Liver (tissue), 9 donors: ENCODE measurements around the gene STAT1. TPM values are rescaled to one million over a fixed set of nuclear protein-coding genes. Genes with fewer than 3 reads are reported as not detected.

ENCODE experiments used
- DNase-seq: peaks from one replicate; pipeline ENCODE4 v3.0.0-alpha.2; 2017; ENCODE audit warnings: low spot score
- H3K27ac ChIP-seq, 2 donors: one replicate each; pipeline ENCODE4 v1.7.0; 2013; ENCODE audit warnings: inconsistent platforms in 2 of 2, low read length in 2 of 2, control low read depth in 1 of 2, low read depth in 1 of 2, mild to moderate bottlenecking in 1 of 2
- H3K27me3 ChIP-seq, 4 donors: one replicate each; pipeline versions ENCODE4 v1.6.1 to v1.7.0; 2013; ENCODE audit warnings: low read length in 3 of 4, inconsistent platforms in 1 of 4, mild to moderate bottlenecking in 1 of 4, moderate library complexity in 1 of 4; ENCODE audit not compliant: control insufficient read depth in 4 of 4, insufficient read depth in 4 of 4
- H3K36me3 ChIP-seq, 4 donors: one replicate each; pipeline versions ENCODE4 v1.6.1 to v1.7.0; 2013; ENCODE audit warnings: low read length in 3 of 4, mild to moderate bottlenecking in 3 of 4, low read depth in 1 of 4, moderate library complexity in 1 of 4; ENCODE audit not compliant: control insufficient read depth in 4 of 4, insufficient read depth in 3 of 4
- H3K4me1 ChIP-seq, 4 donors: one replicate each; pipeline versions ENCODE4 v1.6.1 to v1.7.0; 2013; ENCODE audit warnings: low read length in 3 of 4, mild to moderate bottlenecking in 3 of 4, moderate library complexity in 1 of 4; ENCODE audit not compliant: control insufficient read depth in 4 of 4, insufficient read depth in 4 of 4
- H3K4me3 ChIP-seq, 3 donors: one replicate each; pipeline versions ENCODE4 v1.6.1 to v1.7.0; 2013; ENCODE audit warnings: low read length in 3 of 3, control low read depth in 1 of 3, low read depth in 1 of 3, mild to moderate bottlenecking in 1 of 3
- H3K9ac ChIP-seq, 2 donors: one replicate each; pipeline ENCODE4 v1.7.0; 2013; ENCODE audit warnings: low read length in 2 of 2, mild to moderate bottlenecking in 2 of 2, moderate library complexity in 2 of 2, control low read depth in 1 of 2, low read depth in 1 of 2
- H3K9me3 ChIP-seq, 4 donors: one replicate each; pipeline versions ENCODE4 v1.6.1 to v1.7.0; 2013; ENCODE audit warnings: low read length in 3 of 4; ENCODE audit not compliant: control insufficient read depth in 4 of 4
- EGR1 ChIP-seq, 2 donors: IDR thresholded peaks; 2 replicates each; pipeline ENCODE4 v1.6.1; 2016 to 2018; ENCODE audit warnings: antibody characterized with exemption in 2 of 2, low read depth in 2 of 2
- FOXA1 ChIP-seq: IDR thresholded peaks from 2 replicates; pipeline ENCODE4 v1.6.1; 2016; ENCODE audit warnings: antibody characterized with exemption
- FOXA2 ChIP-seq: IDR thresholded peaks from 2 replicates; pipeline ENCODE4 v1.6.1; 2016; ENCODE audit warnings: antibody characterized with exemption
- GABPA ChIP-seq, 2 donors: IDR thresholded peaks in 1 of 2; conservative IDR thresholded peaks in 1 of 2; 2 replicates each; pipeline ENCODE4 v1.6.1; 2016; ENCODE audit warnings: antibody characterized with exemption in 2 of 2, mild to moderate bottlenecking in 1 of 2, moderate library complexity in 1 of 2
- HNF4A ChIP-seq, 2 donors: conservative IDR thresholded peaks; 2 replicates each; pipeline ENCODE4 v1.6.1; 2016; ENCODE audit warnings: antibody characterized with exemption in 2 of 2, mild to moderate bottlenecking in 2 of 2
- HNF4G ChIP-seq: IDR thresholded peaks from 2 replicates; pipeline ENCODE4 v1.6.1; 2016; ENCODE audit warnings: antibody characterized with exemption
- JUND ChIP-seq, 2 donors: IDR thresholded peaks; 2 replicates each; pipeline ENCODE4 v1.6.1; 2016; ENCODE audit warnings: antibody characterized with exemption in 2 of 2
- NR2F2 ChIP-seq: IDR thresholded peaks from 2 replicates; pipeline ENCODE4 v1.6.1; 2016; ENCODE audit warnings: antibody characterized with exemption
- RAD21 ChIP-seq, 2 donors: IDR thresholded peaks; 2 replicates each; pipeline ENCODE4 v1.6.1; 2016; ENCODE audit warnings: antibody characterized with exemption in 2 of 2, mild to moderate bottlenecking in 2 of 2
- RXRA ChIP-seq, 2 donors: IDR thresholded peaks; 2 replicates each; pipeline ENCODE4 v1.6.1; 2017 to 2018; ENCODE audit warnings: antibody characterized with exemption in 2 of 2, mild to moderate bottlenecking in 1 of 2
- SP1 ChIP-seq: IDR thresholded peaks from 2 replicates; pipeline ENCODE4 v1.6.1; 2018; ENCODE audit warnings: antibody characterized with exemption, mild to moderate bottlenecking
- TAF1 ChIP-seq: conservative IDR thresholded peaks from 2 replicates; pipeline ENCODE4 v1.6.1; 2016; ENCODE audit warnings: antibody characterized with exemption, mild to moderate bottlenecking
- YY1 ChIP-seq: IDR thresholded peaks from 2 replicates; pipeline ENCODE4 v1.6.1; 2016; ENCODE audit warnings: antibody characterized with exemption, mild to moderate bottlenecking
- WGBS: extraction: QIAGEN DNeasy Blood & Tissue Kit; methylation state at CpG from one replicate; pipeline ENCODE4 v1.1.7; 2013; 5-methylcytosine and 5-hydroxymethylcytosine counted together
- polyA plus RNA-seq, 2 donors: library from polyadenylated mRNA; stranded (reverse) in 1 of 2; unstranded in 1 of 2; fragments of 200-250 nt in 1 of 2; fragments of >200 nt in 1 of 2; fragmentation: Nextera tagmentation in 1 of 2; extraction: Ambion mirVana in 1 of 2; gene quantifications; one replicate each; pipeline versions ENCODE4 v1.2.1 to v1.2.3, GENCODE V29; 2013 to 2015
- total RNA-seq, 2 donors: library from RNA; depleted of rRNA; stranded (reverse); fragments of >200 nt; gene quantifications; one replicate each; pipeline ENCODE4 v1.2.3, GENCODE V29; 2014
- TF ChIP-seq, protein P1 (sequence below): fragments of 150-350 bp; IDR thresholded peaks from 2 replicates; pipeline ENCODE4 v1.5.1; 2017; ENCODE audit warnings: improper control_type of control experiment, low read depth, low read length; ENCODE audit not compliant: missing input control
- TF ChIP-seq, protein P2 (sequence below): IDR thresholded peaks from 2 replicates; pipeline ENCODE4 v1.6.1; 2016; ENCODE audit warnings: antibody characterized with exemption
- TF ChIP-seq, protein P3 (sequence below): IDR thresholded peaks from 2 replicates; pipeline ENCODE4 v1.6.1; 2016; ENCODE audit warnings: antibody characterized with exemption
- TF ChIP-seq, protein P4 (sequence below): IDR thresholded peaks from 2 replicates; pipeline ENCODE4 v1.6.1; 2016; ENCODE audit warnings: antibody characterized with exemption
- TF ChIP-seq, protein P5 (sequence below): IDR thresholded peaks from 2 replicates; pipeline ENCODE4 v1.6.1; 2016; ENCODE audit warnings: antibody characterized with exemption, mild to moderate bottlenecking
- donor health status: healthy.
- donor health status: healthy.
- donor health status: healthy.
- donor health status: healthy.
- donor health status: healthy.

The STAT1 gene
- total and polyA plus RNA-seq, 4 donors, result 26.2 to 78.7 (median 45.6) TPM

DNA sequence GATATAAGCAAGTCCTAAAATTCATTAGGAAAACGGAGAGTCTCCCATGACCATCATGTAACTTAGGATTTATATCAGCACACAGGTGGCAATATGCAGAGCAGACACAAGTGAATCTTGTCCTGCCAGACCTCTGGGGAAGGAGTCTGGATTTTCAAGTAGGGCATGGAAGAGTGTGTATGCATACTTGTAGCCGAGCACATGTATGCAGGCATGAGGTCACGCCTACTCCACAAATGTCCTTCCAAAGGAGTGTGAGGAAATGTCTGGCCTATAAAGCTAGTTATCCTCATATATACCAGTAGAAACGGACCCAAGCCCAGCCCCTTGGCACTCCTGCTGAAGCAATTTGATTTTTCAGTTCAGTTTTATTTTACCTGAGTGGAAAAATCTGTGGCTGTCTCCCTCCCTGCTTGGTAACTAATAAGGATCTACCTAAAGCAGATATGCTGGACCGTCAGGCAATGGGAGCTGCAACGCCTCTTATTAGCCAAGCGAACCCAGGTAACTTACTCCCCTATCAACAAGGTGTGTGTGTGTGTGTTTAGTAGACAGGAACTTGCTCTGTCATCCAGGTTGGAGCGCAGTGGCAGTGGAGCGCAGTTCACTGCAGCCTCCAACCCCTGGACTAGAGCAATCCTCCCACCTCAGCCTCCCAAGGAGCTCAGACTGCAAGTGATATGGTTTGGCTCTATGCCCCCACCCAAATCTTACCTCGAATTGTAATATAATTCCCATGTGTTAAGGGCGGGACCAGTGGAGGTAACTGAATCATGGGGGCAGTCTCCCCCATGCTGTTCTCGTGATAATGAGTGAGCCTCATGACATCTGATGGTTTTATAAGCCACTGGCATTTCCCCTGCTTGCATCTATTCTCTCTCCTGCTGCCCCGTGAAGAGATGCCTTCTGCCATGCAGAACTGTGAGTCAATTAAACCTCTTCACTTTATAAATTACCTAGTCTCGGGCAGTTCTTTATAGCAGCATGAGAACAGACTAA is 2.8 kb downstream of the STAT1 start:
- Histone ChIP-seq H3K4me1 (peaks cover 7 to 29% (median 18%) of the 10 kb centered on the region in 4 donors), H3K27me3 (no peaks in the 10 kb centered on the region), H3K4me3 (no peak overlapping the region), H3K27ac (no peak overlapping the region), H3K9me3 (no peaks in the 10 kb centered on the region), H3K36me3 (peaks cover 1 to 41% (median 30%) of the 10 kb centered on the region in 4 donors), H3K9ac (no peak overlapping the region)
- TF ChIP-seq FOXA2 (no peak), RAD21 (IDR thresholded peaks at IDR 0.05) (no peak), SP1 (no peak), TAF1 (no peak), YY1 (no peak), HNF4G (no peak), GABPA (IDR thresholded peaks at IDR 0.05 in 1 of 2, conservative IDR thresholded peaks at IDR 0.05 in 1 of 2) (no peak)
- TF ChIP-seq, protein P1, sequence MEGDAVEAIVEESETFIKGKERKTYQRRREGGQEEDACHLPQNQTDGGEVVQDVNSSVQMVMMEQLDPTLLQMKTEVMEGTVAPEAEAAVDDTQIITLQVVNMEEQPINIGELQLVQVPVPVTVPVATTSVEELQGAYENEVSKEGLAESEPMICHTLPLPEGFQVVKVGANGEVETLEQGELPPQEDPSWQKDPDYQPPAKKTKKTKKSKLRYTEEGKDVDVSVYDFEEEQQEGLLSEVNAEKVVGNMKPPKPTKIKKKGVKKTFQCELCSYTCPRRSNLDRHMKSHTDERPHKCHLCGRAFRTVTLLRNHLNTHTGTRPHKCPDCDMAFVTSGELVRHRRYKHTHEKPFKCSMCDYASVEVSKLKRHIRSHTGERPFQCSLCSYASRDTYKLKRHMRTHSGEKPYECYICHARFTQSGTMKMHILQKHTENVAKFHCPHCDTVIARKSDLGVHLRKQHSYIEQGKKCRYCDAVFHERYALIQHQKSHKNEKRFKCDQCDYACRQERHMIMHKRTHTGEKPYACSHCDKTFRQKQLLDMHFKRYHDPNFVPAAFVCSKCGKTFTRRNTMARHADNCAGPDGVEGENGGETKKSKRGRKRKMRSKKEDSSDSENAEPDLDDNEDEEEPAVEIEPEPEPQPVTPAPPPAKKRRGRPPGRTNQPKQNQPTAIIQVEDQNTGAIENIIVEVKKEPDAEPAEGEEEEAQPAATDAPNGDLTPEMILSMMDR, result no peak
- TF ChIP-seq, protein P2, sequence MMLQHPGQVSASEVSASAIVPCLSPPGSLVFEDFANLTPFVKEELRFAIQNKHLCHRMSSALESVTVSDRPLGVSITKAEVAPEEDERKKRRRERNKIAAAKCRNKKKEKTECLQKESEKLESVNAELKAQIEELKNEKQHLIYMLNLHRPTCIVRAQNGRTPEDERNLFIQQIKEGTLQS, result no peak
- WGBS, result 86% methylated on average over 14 of the region's 14 CpGs
- no peak for DNase-seq

DNA sequence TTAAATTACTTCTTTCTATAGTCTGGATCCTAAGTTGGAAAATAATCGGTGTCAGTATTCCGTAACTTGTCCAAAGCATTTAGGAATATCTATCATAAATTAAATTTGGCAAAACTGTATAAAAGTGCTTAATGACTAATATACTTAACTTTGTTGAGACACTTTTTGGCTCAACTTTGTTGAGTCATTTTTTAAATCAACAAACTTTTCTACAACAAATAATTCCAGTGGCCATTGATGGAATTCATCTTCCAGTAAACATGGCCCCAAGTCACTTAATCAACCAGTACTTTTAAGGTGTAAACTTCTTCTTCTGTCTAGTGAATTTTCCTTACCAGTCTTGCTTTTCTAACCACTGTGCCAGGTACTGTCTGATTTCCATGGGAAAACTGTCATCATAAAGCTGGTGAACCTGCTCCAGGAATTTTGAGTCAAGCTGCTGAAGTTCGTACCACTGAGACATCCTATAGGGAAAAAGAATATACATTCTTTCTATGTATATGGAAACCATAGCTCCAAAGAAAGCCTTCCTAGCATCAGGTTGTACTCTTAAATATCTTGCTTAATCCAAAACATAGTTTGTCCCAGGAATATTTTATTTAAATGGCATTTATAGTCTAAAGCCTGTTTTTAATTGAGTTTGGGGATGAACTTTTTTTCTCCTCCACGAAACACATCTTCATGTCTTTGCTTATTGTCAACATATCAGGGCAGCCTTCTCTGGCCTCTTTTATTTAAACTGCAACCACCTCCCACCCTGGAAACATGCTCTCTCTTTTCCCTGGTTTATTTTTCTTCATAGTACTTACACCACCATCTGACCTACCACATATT is 4.2 kb downstream of the STAT1 start:
- H3K4me1 ChIP-seq, result peaks cover 7 to 29% (median 17%) of the 10 kb centered on the region in 4 donors
- no peaks in the 10 kb centered on the region for H3K27me3 ChIP-seq
- H3K4me3 ChIP-seq, result no peak overlapping the region
- no peak for DNase-seq
- peaks cover 7 to 55% (median 44%) of the 10 kb centered on the region in 4 donors for H3K36me3 ChIP-seq
- TF ChIP-seq HNF4G (no peak), RXRA (IDR thresholded peaks at IDR 0.05) (no peak), FOXA2 (no peak), RAD21 (IDR thresholded peaks at IDR 0.05) (no peak), EGR1 (IDR thresholded peaks at IDR 0.05; ENCODE audit: low read depth in 2 of 2) (no peak), HNF4A (conservative IDR thresholded peaks at IDR 0.05) (no peak), YY1 (no peak), TAF1 (no peak), GABPA (IDR thresholded peaks at IDR 0.05 in 1 of 2, conservative IDR thresholded peaks at IDR 0.05 in 1 of 2) (no peak), JUND (IDR thresholded peaks at IDR 0.05) (no peak), SP1 (no peak), FOXA1 (no peak), NR2F2 (no peak)
- TF ChIP-seq, protein P3, sequence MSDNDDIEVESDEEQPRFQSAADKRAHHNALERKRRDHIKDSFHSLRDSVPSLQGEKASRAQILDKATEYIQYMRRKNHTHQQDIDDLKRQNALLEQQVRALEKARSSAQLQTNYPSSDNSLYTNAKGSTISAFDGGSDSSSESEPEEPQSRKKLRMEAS, result no peak
- TF ChIP-seq, protein P4, sequence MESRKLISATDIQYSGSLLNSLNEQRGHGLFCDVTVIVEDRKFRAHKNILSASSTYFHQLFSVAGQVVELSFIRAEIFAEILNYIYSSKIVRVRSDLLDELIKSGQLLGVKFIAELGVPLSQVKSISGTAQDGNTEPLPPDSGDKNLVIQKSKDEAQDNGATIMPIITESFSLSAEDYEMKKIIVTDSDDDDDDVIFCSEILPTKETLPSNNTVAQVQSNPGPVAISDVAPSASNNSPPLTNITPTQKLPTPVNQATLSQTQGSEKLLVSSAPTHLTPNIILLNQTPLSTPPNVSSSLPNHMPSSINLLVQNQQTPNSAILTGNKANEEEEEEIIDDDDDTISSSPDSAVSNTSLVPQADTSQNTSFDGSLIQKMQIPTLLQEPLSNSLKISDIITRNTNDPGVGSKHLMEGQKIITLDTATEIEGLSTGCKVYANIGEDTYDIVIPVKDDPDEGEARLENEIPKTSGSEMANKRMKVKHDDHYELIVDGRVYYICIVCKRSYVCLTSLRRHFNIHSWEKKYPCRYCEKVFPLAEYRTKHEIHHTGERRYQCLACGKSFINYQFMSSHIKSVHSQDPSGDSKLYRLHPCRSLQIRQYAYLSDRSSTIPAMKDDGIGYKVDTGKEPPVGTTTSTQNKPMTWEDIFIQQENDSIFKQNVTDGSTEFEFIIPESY, result no peak
- TF ChIP-seq, protein P5, sequence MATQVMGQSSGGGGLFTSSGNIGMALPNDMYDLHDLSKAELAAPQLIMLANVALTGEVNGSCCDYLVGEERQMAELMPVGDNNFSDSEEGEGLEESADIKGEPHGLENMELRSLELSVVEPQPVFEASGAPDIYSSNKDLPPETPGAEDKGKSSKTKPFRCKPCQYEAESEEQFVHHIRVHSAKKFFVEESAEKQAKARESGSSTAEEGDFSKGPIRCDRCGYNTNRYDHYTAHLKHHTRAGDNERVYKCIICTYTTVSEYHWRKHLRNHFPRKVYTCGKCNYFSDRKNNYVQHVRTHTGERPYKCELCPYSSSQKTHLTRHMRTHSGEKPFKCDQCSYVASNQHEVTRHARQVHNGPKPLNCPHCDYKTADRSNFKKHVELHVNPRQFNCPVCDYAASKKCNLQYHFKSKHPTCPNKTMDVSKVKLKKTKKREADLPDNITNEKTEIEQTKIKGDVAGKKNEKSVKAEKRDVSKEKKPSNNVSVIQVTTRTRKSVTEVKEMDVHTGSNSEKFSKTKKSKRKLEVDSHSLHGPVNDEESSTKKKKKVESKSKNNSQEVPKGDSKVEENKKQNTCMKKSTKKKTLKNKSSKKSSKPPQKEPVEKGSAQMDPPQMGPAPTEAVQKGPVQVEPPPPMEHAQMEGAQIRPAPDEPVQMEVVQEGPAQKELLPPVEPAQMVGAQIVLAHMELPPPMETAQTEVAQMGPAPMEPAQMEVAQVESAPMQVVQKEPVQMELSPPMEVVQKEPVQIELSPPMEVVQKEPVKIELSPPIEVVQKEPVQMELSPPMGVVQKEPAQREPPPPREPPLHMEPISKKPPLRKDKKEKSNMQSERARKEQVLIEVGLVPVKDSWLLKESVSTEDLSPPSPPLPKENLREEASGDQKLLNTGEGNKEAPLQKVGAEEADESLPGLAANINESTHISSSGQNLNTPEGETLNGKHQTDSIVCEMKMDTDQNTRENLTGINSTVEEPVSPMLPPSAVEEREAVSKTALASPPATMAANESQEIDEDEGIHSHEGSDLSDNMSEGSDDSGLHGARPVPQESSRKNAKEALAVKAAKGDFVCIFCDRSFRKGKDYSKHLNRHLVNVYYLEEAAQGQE, result no peak
- TF ChIP-seq, protein P2, result no peak
- TF ChIP-seq, protein P1, result no peak
- H3K9ac ChIP-seq, result no peak overlapping the region
- H3K9me3 ChIP-seq, result no peaks in the 10 kb centered on the region
- no peak overlapping the region for H3K27ac ChIP-seq
- 94% methylated on average over 4 of the region's 4 CpGs for WGBS
